Measurements from ENCODE around the gene RPS16.

DNA sequence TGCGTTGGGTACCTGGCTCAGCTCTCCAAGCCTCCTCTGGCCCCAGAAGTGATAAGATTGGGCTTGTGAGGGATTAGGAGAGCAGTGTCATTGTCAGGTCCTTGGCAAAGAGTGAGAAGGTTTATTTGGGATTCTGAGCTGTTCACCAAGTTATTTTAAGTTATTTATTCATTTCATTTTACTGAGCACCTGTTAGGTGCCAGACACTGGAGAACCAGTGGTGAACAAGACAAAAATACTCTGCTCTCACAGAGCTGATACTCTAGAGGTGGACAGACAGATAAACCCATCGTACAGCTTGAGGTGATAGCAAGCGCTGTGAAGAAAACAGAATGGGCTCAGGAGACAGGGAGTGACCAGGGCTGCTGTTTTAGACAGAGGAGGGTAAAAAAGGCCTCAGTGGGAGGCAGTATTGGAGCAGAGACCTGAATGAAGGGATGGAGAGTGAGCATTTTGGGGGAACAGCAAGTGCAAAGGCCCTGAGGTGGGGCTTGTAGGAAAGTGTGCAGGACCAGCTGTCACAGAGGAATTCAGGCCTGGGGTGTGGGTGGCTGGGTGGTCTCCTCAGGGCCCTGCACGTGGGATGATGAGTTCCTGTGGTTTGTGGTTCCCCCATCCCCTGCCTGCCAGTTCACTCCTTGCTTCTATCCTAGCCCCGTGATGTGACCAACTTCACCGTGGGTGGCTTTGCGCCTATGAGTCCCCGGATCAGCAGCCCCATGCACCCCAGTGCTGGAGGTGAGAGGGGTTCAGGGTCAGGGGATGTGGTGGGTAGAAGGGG is 36.2 kb upstream of the RPS16 start:
- TF ChIP-seq, protein P1, sequence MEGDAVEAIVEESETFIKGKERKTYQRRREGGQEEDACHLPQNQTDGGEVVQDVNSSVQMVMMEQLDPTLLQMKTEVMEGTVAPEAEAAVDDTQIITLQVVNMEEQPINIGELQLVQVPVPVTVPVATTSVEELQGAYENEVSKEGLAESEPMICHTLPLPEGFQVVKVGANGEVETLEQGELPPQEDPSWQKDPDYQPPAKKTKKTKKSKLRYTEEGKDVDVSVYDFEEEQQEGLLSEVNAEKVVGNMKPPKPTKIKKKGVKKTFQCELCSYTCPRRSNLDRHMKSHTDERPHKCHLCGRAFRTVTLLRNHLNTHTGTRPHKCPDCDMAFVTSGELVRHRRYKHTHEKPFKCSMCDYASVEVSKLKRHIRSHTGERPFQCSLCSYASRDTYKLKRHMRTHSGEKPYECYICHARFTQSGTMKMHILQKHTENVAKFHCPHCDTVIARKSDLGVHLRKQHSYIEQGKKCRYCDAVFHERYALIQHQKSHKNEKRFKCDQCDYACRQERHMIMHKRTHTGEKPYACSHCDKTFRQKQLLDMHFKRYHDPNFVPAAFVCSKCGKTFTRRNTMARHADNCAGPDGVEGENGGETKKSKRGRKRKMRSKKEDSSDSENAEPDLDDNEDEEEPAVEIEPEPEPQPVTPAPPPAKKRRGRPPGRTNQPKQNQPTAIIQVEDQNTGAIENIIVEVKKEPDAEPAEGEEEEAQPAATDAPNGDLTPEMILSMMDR (IDR thresholded peaks at IDR 0.05 in 4 of 5, conservative IDR thresholded peaks at IDR 0.05 in 1 of 5), result no peak
- TF ChIP-seq POLR2A (IDR thresholded peaks at IDR 0.05), result no peak

Measured in gastrocnemius medialis (tissue), 4 donors.